HepG2 (cell line): ENCODE measurements around the gene ACAD11.

Experiments used
- ARID2 ChIP-seq: sonication (generic); formaldehyde crosslinking; IDR thresholded peaks from 2 replicates; pipeline ENCODE4 v1.8.1; 2022; ENCODE audit warnings: mild to moderate bottlenecking, missing genetic modification reagents, borderline replicate concordance
- BRCA1 ChIP-seq: sonication (generic); formaldehyde crosslinking; IDR thresholded peaks from 2 replicates; pipeline ENCODE4 v1.4.0; 2020; ENCODE audit warnings: missing genetic modification reagents
- CHCHD3 ChIP-seq: sonication (generic); formaldehyde crosslinking; IDR thresholded peaks from 2 replicates; pipeline ENCODE4 v1.8.0; 2022; ENCODE audit warnings: mild to moderate bottlenecking, missing genetic modification reagents, moderate library complexity
- CTCF ChIP-seq: sonication (generic); formaldehyde crosslinking; IDR thresholded peaks from 2 replicates; pipeline ENCODE4 v1.5.0; 2020; ENCODE audit warnings: mild to moderate bottlenecking, missing genetic modification reagents, moderate library complexity
- ETV6 ChIP-seq: sonication (generic); formaldehyde crosslinking; conservative IDR thresholded peaks from 2 replicates; pipeline ENCODE4 v1.4.0; 2020; ENCODE audit warnings: missing genetic modification reagents
- SMC3 ChIP-seq: IDR thresholded peaks from 2 replicates; pipeline ENCODE4 v1.6.1; 2011; ENCODE audit warnings: low read length, improper control_type of control experiment
- TMF1 ChIP-seq: sonication (generic); formaldehyde crosslinking; IDR thresholded peaks from 2 replicates; pipeline ENCODE4 v1.8.1; 2022; ENCODE audit warnings: low read depth, missing genetic modification reagents
- ZNF619 ChIP-seq: sonication (generic); formaldehyde crosslinking; IDR thresholded peaks from 2 replicates; pipeline ENCODE4 v1.4.0; 2020; ENCODE audit warnings: mild to moderate bottlenecking, missing genetic modification reagents

- TF ChIP-seq ZNF619, result no peak
- no peak for TF ChIP-seq TMF1 (CRISPR knock-in tag)
- TF ChIP-seq CHCHD3 (CRISPR knock-in tag), result no peak
- TF ChIP-seq BRCA1 (CRISPR knock-in tag), result no peak
- TF ChIP-seq ETV6 (CRISPR knock-in tag), result no peak
- TF ChIP-seq SMC3, result no peak
- TF ChIP-seq ARID2 (CRISPR knock-in tag), result no peak
- TF ChIP-seq CTCF (CRISPR knock-in tag), result no peak
Observed at GRCh38 chr3:132563420-132564069, 96.1 kb downstream of the ACAD11 start.
